HepG2 (cell line): ENCODE results near the gene STAG3. TPM values are rescaled to one million over a fixed set of nuclear protein-coding genes. Genes with fewer than 3 reads are reported as not detected.

Source experiments
- ATAC-seq: fragments of 200-7000 bp; cut with Tn5 transposase; 3 replicates; pipeline ENCODE4 v1.9.1; 2020; ENCODE audit warnings: mild to moderate bottlenecking, moderate library complexity
- BruUV-seq: library from RNA; stranded (reverse); fragments of 400-500 nt; replicated peaks from 2 replicates; lab custom pipeline; 2021; lab: Mats Ljungman, UMichigan
- CTCF ChIA-PET: fragments of 300-600 bp; formaldehyde crosslinking; extraction: SDS; loops from one replicate; lab custom pipeline; 2021; ENCODE audit warnings: low total read pairs, inconsistent platforms, low intra/inter-chr PET ratio; lab: Yijun Ruan, JAX
- POLR2A ChIA-PET: fragments of 350-600 bp; sonication (Branson Sonifier 250); formaldehyde crosslinking; loops from one replicate; lab custom pipeline; 2020; ENCODE audit warnings: antibody characterized with exemption, inconsistent platforms; lab: Yijun Ruan, JAX
- DNase-seq: peaks from one replicate; pipeline ENCODE4 v3.0.0-alpha.2; 2015; ENCODE audit warnings: low spot score
- FAIRE-seq: peaks from 3 replicates; lab custom pipeline; 2011; peaks lifted over from hg19 to GRCh38; lab: Jason Lieb, UNC
- H2AFZ ChIP-seq: one replicate; pipeline ENCODE4 v1.6.1; 2011; ENCODE audit warnings: low read length, inconsistent platforms
- H3K27ac ChIP-seq: fragments of 300-600 bp; 3 replicates; pipeline ENCODE4 v1.8.0; 2011; ENCODE audit warnings: mixed run types, mild to moderate bottlenecking, mixed read lengths, low read length, inconsistent platforms; ENCODE audit not compliant: insufficient read depth; ENCODE audit errors: extremely low read length
- H3K27me3 ChIP-seq, 2 experiments: fragments of 200-600 bp in 1 of 2; 2 replicates in 1 of 2; 3 replicates in 1 of 2; pipeline versions ENCODE4 v1.6.0 to v1.8.0; 2011; ENCODE audit warnings: low read length in 2 of 2, mild to moderate bottlenecking in 2 of 2, moderate library complexity in 2 of 2, inconsistent platforms in 1 of 2; ENCODE audit not compliant: insufficient read depth in 2 of 2, control insufficient read depth in 1 of 2
- H3K36me3 ChIP-seq, 2 experiments: fragments of 200-600 bp in 1 of 2; replicated peaks in 1 of 2; 2 replicates in 1 of 2; 3 replicates in 1 of 2; pipeline versions ENCODE4 v1.5.1 to v1.8.0; 2011; ENCODE audit warnings: low read length in 2 of 2, inconsistent platforms in 1 of 2; ENCODE audit not compliant: insufficient read depth in 2 of 2, control insufficient read depth in 1 of 2
- H3K4me1 ChIP-seq: 2 replicates; pipeline ENCODE4 v1.5.1; 2012; ENCODE audit warnings: low read length, inconsistent platforms; ENCODE audit not compliant: insufficient read depth
- H3K4me2 ChIP-seq: 2 replicates; pipeline ENCODE4 v1.6.0; 2011; ENCODE audit warnings: low read depth, low read length, inconsistent platforms
- H3K4me3 ChIP-seq, 3 experiments: fragments of 200-600 bp in 1 of 3; sonication (generic), shearing (Covaris generic) in 1 of 3; replicated peaks in 1 of 3; 2 replicates each; pipeline ENCODE4 v1.5.1; 2011 to 2016; ENCODE audit warnings: low read length in 3 of 3, inconsistent platforms in 2 of 3, low read depth in 2 of 3, mild to moderate bottlenecking in 2 of 3, control low read depth in 1 of 3, mixed read lengths in 1 of 3; ENCODE audit not compliant: insufficient read depth in 1 of 3
- H3K79me2 ChIP-seq: one replicate; pipeline ENCODE4 v1.6.1; 2011; ENCODE audit warnings: low read length, inconsistent platforms; ENCODE audit not compliant: insufficient read depth
- H3K9ac ChIP-seq: 2 replicates; pipeline ENCODE4 v1.6.0; 2011; ENCODE audit warnings: mild to moderate bottlenecking, low read depth, low read length, inconsistent platforms; ENCODE audit not compliant: insufficient read depth
- H3K9me3 ChIP-seq: 2 replicates; pipeline ENCODE4 v1.5.1; 2012; ENCODE audit warnings: mild to moderate bottlenecking, low read length
- H4K20me1 ChIP-seq: 2 replicates; pipeline ENCODE4 v1.6.0; 2011; ENCODE audit warnings: inconsistent platforms, mild to moderate bottlenecking, low read length, moderate library complexity; ENCODE audit not compliant: insufficient read depth
- CBX1 ChIP-seq: IDR thresholded peaks from one replicate; pipeline ENCODE4 v1.6.1; 2016; ENCODE audit warnings: antibody characterized with exemption, low read depth
- CCDC6 ChIP-seq: sonication (generic); formaldehyde crosslinking; IDR thresholded peaks from 2 replicates; pipeline ENCODE4 v1.8.1; 2022; ENCODE audit warnings: mild to moderate bottlenecking, missing genetic modification reagents, moderate library complexity
- MAZ ChIP-seq, 2 experiments: sonication (generic) in 1 of 2; formaldehyde crosslinking in 1 of 2; IDR thresholded peaks; 2 replicates each; pipeline versions ENCODE4 v1.5.0 to v1.6.1; 2012 to 2020; ENCODE audit warnings: low read depth in 2 of 2, mild to moderate bottlenecking in 2 of 2, borderline replicate concordance in 1 of 2, improper control_type of control experiment in 1 of 2, low read length in 1 of 2, missing genetic modification reagents in 1 of 2, moderate library complexity in 1 of 2
- PAX8 ChIP-seq: sonication (generic); formaldehyde crosslinking; IDR thresholded peaks from 2 replicates; pipeline ENCODE4 v1.8.0; 2022; ENCODE audit warnings: mild to moderate bottlenecking, missing genetic modification reagents, borderline replicate concordance
- RBFOX2 ChIP-seq: fragments of 200-400 bp; formaldehyde crosslinking; IDR thresholded peaks from 2 replicates; pipeline ENCODE4 v1.6.1; 2017; ENCODE audit warnings: low read depth, mild to moderate bottlenecking, low read length
- SMYD3 ChIP-seq: sonication (generic); formaldehyde crosslinking; IDR thresholded peaks from 2 replicates; pipeline ENCODE4 v1.8.1; 2023; ENCODE audit warnings: mild to moderate bottlenecking, missing genetic modification reagents
- SP1 ChIP-seq, 2 experiments: fragments of 450-650 bp in 1 of 2; sonication (generic) in 1 of 2; formaldehyde crosslinking in 1 of 2; IDR thresholded peaks; 2 replicates each; pipeline versions ENCODE4 v1.4.0 to v1.6.1; 2016 to 2020; ENCODE audit warnings: missing genetic modification reagents in 1 of 2
- ZNF251 ChIP-seq: sonication (generic); formaldehyde crosslinking; IDR thresholded peaks from 2 replicates; pipeline ENCODE4 v1.9.0; 2021; ENCODE audit warnings: mild to moderate bottlenecking, missing genetic modification reagents
- in situ Hi-C: cut with HindIII; loops from 2 replicates; pipeline ENCODE4 v1.10.0; 2017; ENCODE audit warnings: low pct_unique_long_range_greater_than_20kb; ENCODE audit not compliant: extremely low pct_ligation_motif_present
- intact Hi-C: fragments of 100-400 bp; cut with micrococcal nuclease; formaldehyde crosslinking; loops from one replicate; pipeline ENCODE4 v1.10.0; 2022; ENCODE audit not compliant: unreplicated experiment
- polyA plus RNA-seq, 8 experiments: library from polyadenylated mRNA; depleted of rRNA in 3 of 8; stranded (reverse) in 7 of 8; unstranded in 1 of 8; fragments of >200 nt; fragmentation: Illumina TruSeq in 4 of 8; extraction: Trizol in 4 of 8; gene quantifications; 2 replicates each; pipeline versions ENCODE4 v1.2.1 to v1.2.3, GENCODE V29; 2011 to 2016; ENCODE audit warnings: low read depth in 4 of 8, missing spikeins in 1 of 8, mixed read lengths in 1 of 8; ENCODE audit not compliant: insufficient read depth in 1 of 8
- total RNA-seq, 5 experiments: library from RNA; depleted of rRNA; stranded (reverse); fragments of >200 nt; fragmentation: Illumina TruSeq; extraction: Trizol; gene quantifications; 2 replicates each; pipeline ENCODE4 v1.2.3, GENCODE V29; 2016; ENCODE audit warnings: low read depth in 1 of 5
- TF ChIP-seq, protein P1 (sequence below): sonication (generic); formaldehyde crosslinking; IDR thresholded peaks from 2 replicates; pipeline ENCODE4 v1.4.0; 2020; ENCODE audit warnings: missing genetic modification reagents
- TF ChIP-seq, protein P2 (sequence below): sonication (generic); formaldehyde crosslinking; IDR thresholded peaks from 2 replicates; pipeline ENCODE4 v1.5.0; 2020; ENCODE audit warnings: missing genetic modification reagents, mild to moderate bottlenecking, borderline replicate concordance
- TF ChIP-seq, protein P3 (sequence below): sonication (generic); formaldehyde crosslinking; IDR thresholded peaks from 2 replicates; pipeline ENCODE4 v1.4.0; 2020; ENCODE audit warnings: missing genetic modification reagents

The STAG3 gene
- total and polyA plus RNA-seq, 2 of the 13 experiments (the other 11 are each of a cell fraction or from before 2014, with no cell fraction given) = 0.09 to 0.33 TPM

- Histone ChIP-seq H3K4me3 (no peak overlapping the region), H3K9ac (no peak overlapping the region), H3K4me1 (peaks cover 75% of the 10 kb centered on the region), H4K20me1 (peaks cover under 1% of the 10 kb centered on the region; the same call in 1 of the 2 replicates), H2AFZ (no peak overlapping the region), H3K9me3 (no peaks in the 10 kb centered on the region), H3K27ac (no peak overlapping the region), H3K79me2 (peaks cover 15% of the 10 kb centered on the region), H3K4me2 (no peak overlapping the region), H3K36me3 (peaks cover 6 to 24% of the 10 kb centered on the region in 2 experiments), H3K27me3 (no peaks in the 10 kb centered on the region)
- ChIA-PET CTCF (no interaction called here), POLR2A (no interaction called here)
- intact Hi-C loops (no loop called here), in situ Hi-C loops (no loop called here)
- DNase-seq = no peak
- BruUV-seq = no TSS peak
- no peak for TF ChIP-seq MAZ (IDR thresholded peaks at IDR 0.05; ENCODE audit: borderline replicate concordance, low read depth, low read length)
- no peak for TF ChIP-seq MAZ (CRISPR knock-in tag; IDR thresholded peaks at IDR 0.05; ENCODE audit: low read depth)
- TF ChIP-seq ZNF251 (CRISPR knock-in tag) = no peak
- no peak for TF ChIP-seq SP1 (IDR thresholded peaks at IDR 0.05)
- TF ChIP-seq SP1 (CRISPR knock-in tag; IDR thresholded peaks at IDR 0.05) = no peak
- TF ChIP-seq, protein P1, sequence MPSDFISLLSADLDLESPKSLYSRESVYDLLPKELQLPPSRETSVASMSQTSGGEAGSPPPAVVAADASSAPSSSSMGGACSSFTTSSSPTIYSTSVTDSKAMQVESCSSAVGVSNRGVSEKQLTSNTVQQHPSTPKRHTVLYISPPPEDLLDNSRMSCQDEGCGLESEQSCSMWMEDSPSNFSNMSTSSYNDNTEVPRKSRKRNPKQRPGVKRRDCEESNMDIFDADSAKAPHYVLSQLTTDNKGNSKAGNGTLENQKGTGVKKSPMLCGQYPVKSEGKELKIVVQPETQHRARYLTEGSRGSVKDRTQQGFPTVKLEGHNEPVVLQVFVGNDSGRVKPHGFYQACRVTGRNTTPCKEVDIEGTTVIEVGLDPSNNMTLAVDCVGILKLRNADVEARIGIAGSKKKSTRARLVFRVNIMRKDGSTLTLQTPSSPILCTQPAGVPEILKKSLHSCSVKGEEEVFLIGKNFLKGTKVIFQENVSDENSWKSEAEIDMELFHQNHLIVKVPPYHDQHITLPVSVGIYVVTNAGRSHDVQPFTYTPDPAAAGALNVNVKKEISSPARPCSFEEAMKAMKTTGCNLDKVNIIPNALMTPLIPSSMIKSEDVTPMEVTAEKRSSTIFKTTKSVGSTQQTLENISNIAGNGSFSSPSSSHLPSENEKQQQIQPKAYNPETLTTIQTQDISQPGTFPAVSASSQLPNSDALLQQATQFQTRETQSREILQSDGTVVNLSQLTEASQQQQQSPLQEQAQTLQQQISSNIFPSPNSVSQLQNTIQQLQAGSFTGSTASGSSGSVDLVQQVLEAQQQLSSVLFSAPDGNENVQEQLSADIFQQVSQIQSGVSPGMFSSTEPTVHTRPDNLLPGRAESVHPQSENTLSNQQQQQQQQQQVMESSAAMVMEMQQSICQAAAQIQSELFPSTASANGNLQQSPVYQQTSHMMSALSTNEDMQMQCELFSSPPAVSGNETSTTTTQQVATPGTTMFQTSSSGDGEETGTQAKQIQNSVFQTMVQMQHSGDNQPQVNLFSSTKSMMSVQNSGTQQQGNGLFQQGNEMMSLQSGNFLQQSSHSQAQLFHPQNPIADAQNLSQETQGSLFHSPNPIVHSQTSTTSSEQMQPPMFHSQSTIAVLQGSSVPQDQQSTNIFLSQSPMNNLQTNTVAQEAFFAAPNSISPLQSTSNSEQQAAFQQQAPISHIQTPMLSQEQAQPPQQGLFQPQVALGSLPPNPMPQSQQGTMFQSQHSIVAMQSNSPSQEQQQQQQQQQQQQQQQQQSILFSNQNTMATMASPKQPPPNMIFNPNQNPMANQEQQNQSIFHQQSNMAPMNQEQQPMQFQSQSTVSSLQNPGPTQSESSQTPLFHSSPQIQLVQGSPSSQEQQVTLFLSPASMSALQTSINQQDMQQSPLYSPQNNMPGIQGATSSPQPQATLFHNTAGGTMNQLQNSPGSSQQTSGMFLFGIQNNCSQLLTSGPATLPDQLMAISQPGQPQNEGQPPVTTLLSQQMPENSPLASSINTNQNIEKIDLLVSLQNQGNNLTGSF (CRISPR knock-in tag) = no peak
- TF ChIP-seq CBX1 = no peak
- TF ChIP-seq CCDC6 (CRISPR knock-in tag) = no peak
- TF ChIP-seq PAX8 (CRISPR knock-in tag) = no peak
- TF ChIP-seq RBFOX2 = no peak
- TF ChIP-seq SMYD3 (CRISPR knock-in tag) = no peak
- TF ChIP-seq, protein P2, sequence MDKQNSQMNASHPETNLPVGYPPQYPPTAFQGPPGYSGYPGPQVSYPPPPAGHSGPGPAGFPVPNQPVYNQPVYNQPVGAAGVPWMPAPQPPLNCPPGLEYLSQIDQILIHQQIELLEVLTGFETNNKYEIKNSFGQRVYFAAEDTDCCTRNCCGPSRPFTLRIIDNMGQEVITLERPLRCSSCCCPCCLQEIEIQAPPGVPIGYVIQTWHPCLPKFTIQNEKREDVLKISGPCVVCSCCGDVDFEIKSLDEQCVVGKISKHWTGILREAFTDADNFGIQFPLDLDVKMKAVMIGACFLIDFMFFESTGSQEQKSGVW = no peak
- TF ChIP-seq, protein P3, sequence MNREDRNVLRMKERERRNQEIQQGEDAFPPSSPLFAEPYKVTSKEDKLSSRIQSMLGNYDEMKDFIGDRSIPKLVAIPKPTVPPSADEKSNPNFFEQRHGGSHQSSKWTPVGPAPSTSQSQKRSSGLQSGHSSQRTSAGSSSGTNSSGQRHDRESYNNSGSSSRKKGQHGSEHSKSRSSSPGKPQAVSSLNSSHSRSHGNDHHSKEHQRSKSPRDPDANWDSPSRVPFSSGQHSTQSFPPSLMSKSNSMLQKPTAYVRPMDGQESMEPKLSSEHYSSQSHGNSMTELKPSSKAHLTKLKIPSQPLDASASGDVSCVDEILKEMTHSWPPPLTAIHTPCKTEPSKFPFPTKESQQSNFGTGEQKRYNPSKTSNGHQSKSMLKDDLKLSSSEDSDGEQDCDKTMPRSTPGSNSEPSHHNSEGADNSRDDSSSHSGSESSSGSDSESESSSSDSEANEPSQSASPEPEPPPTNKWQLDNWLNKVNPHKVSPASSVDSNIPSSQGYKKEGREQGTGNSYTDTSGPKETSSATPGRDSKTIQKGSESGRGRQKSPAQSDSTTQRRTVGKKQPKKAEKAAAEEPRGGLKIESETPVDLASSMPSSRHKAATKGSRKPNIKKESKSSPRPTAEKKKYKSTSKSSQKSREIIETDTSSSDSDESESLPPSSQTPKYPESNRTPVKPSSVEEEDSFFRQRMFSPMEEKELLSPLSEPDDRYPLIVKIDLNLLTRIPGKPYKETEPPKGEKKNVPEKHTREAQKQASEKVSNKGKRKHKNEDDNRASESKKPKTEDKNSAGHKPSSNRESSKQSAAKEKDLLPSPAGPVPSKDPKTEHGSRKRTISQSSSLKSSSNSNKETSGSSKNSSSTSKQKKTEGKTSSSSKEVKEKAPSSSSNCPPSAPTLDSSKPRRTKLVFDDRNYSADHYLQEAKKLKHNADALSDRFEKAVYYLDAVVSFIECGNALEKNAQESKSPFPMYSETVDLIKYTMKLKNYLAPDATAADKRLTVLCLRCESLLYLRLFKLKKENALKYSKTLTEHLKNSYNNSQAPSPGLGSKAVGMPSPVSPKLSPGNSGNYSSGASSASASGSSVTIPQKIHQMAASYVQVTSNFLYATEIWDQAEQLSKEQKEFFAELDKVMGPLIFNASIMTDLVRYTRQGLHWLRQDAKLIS = no peak
- no peak for ATAC-seq
- no peak for FAIRE-seq
Observed at GRCh38 chr7:100152404-100152803, 25.3 kb upstream of the STAG3 start.
